Activated CD4-positive, alpha-beta T cell treated with anti-CD3 and anti-CD28 coated beads for 24 hours (primary cell): ENCODE results near the gene ULK3.

Experiments
- DNase-seq, 2 donors: peaks; one replicate each; pipeline ENCODE4 v3.0.0-alpha.2; 2020; ENCODE audit warnings: low read depth in 2 of 2

Gene ULK3

GRCh38 chr15:74868059-74868458 is 25.1 kb upstream of the ULK3 start:
- no peak for DNase-seq

GRCh38 chr15:74867466-74868038 is 24.6 kb upstream of the ULK3 start:
- DNase-seq: no peak

- DNase-seq: no peak
Observed at GRCh38 chr15:74866090-74866489, 23.1 kb upstream of the ULK3 start.

DNA sequence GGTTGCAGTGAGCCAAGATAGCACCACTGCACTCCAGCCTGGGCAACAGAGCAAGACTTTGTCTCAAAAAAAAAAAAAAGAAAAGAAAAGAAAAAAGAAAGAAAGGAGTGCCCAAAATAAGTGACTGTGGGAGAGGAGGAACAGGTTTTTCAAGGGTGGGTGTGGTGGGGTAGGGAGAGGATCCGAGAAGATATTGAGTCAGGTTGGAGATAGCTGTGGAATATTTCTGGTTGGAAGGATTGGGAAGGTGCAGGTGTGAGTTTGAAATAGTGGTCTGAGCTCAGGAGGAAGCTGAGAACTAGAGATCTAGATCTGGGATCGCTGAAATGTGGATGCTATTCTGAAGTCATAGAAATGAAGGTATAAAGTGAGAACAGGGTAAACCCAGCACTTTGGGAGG is 22.4 kb upstream of the ULK3 start:
- no peak for DNase-seq

- DNase-seq: no peak
Observed at GRCh38 chr15:74864296-74864695, 21.3 kb upstream of the ULK3 start.

DNA sequence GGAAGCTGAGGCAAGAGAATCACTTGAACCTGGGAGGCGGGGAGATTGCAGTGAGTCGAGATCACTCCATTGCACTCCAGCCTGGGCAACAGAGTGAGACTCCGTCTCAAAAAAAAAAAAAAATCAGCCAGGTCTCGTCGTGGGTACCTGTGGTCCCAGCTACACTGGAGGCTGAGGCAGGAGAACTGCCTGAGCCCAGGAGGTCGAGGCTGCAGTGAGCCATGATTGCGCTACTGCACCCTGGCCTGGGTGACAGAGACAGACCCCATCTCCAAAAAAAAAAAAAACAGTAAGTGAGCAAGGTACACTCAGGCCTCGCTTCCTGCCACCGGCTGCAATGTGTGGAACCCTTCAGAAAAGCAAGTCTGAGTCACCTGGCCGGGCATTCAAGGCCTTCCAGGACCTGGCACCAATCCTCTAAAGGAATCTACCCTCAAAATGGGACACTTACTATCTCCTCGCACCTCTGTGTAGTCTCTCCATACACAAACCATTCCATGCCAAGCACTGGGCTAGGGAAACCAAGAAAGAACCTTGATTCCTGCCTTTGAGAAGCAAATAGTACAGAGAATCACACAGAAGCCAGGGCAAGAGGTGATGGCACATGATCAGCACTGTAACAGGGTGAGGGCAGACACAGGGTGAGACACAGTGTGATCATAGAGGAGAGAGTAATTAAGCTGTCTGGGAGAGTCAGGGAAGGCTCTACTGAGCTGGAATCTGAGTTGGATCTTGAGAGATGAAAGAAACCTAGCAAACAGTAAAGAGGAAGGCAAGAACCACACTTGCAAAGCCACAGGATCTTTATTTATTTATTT is 20.5 kb upstream of the ULK3 start:
- no peak for DNase-seq

GRCh38 chr15:74858369-74858740 is 15.4 kb upstream of the ULK3 start:
- DNase-seq: no peak

GRCh38 chr15:74857671-74858368 is 14.9 kb upstream of the ULK3 start:
- no peak for DNase-seq

DNA sequence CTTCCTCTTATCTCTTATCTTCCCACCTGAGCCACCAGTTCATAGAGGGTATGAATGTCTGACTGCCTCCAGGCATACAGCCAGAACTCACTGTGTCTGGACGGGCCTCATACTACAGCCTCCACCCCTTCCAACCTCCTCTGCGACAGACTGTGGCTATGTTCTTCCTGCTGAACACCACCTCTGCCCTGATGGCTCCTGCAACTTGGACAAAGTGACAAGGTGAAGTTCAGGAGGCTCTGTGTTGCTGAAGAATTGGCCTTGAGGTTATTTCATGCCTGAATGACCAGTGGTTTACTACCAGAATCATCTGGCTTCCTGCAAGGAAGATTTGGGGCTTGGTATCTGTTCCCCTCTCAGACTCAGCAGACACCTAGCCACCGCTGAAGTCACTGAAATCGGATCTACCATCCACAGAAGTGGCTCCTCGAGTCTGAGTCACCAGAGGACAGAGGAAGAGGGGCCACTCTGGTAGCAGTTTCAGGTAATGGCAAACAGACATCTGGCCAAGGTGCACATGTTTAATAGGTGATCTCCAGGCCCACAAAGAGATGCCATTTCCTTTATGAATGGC is 14.2 kb upstream of the ULK3 start:
- no peak for DNase-seq

DNA sequence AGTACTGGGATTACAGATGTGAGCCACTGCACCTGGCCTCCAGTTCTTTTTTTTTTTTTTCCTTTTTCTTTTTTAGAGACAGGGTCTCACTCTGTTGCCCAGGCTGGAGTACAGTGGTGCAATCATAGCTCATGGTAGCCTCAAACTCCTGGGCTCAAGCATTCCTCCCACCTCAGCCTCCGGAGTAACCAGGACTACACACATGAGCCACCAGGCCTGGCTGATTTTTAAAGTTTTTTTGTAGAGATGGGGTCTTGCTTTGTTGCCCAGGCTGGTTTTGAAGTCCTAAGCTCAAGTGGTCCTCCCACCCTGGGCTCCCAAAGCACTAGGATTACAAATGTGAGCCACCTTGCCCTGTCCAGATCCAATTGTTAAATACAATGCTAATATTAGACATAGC is 13.6 kb upstream of the ULK3 start:
- DNase-seq: no peak

DNA sequence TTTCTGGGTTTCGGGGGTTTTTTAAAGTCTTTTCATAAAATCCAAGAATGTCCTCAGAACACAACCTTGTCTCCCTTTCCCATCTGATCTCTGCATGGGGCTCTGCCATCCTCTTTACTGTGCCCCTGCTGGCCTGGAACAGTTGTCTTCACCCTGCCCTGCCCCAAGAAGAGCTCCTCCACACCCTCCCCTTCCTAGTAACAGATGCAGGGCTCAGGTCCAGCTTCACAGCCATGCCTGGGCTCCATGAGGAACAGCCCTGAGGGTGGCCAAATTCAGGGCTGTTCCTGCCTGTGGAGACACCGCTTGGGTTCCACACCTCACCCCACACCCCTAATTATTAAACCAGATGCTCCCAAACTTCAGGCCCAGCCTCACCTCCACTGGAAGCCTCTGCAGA is 12.9 kb upstream of the ULK3 start:
- DNase-seq: no peak

GRCh38 chr15:74854453-74855022 is 11.6 kb upstream of the ULK3 start:
- DNase-seq: no peak

DNA sequence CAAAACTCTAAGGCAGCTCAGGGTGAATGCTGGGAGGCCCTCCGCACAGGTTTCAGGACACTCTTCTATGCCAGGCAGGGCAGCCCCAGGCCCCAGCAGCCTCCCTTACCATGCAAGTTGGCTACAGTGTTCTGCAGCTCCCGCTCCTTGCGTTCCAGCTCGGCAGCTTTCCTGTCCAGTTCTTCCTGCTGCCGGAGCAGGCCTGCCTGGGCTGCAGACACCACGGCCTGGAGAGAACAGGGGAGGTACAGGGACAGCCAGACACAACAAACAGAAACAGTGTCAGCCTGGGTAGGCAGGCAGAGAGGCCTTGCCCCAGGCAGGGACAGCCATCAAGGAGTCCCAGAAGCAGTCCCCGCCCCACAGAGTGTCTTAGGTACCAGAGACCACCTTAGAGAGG is 9.0 kb upstream of the ULK3 start:
- no peak for DNase-seq

DNA sequence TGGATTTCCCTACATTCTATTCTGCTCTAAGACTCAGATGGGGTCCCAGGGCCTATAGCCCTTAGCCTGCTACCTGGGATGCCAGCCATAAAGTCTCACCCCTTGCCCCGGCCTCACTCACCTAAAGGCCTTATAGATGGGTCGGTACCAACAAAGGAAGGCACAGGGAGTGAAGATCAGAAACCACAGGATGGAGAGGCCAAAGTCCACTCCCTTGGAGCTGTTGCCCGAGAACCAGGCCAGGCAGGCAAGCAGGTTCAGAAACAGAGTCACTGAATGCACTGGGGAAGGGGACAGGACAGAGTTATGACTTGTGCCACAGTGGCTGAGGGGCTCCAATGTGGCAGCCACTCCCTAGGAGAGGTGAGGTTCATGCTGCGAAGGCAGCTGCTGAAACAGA is 7.4 kb upstream of the ULK3 start:
- DNase-seq: no peak

DNA sequence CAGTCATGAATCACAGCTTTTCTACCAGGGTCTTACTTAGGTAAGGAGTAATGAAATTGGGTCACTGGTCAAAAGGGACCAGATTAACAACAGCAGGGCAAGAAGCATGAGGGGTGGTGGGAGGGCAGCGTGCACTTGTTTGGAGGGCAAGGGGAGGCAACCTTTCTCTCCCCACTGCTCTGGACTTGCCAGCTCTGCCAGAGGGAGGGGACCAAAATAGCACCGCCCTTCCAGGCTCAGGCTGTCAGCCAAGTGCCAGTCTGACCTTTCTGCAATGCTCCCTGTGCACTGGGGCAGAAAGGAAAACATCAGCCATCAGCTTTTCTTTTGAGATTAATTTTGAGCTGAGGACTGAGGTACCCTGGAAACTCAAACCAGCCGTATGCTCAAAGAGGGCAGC is 4.5 kb upstream of the ULK3 start:
- DNase-seq: no peak

GRCh38 chr15:74845581-74845980 is 2.6 kb upstream of the ULK3 start:
- DNase-seq: no peak

GRCh38 chr15:74845208-74845568 is 2.2 kb upstream of the ULK3 start:
- DNase-seq: peak; percentile 37

DNA sequence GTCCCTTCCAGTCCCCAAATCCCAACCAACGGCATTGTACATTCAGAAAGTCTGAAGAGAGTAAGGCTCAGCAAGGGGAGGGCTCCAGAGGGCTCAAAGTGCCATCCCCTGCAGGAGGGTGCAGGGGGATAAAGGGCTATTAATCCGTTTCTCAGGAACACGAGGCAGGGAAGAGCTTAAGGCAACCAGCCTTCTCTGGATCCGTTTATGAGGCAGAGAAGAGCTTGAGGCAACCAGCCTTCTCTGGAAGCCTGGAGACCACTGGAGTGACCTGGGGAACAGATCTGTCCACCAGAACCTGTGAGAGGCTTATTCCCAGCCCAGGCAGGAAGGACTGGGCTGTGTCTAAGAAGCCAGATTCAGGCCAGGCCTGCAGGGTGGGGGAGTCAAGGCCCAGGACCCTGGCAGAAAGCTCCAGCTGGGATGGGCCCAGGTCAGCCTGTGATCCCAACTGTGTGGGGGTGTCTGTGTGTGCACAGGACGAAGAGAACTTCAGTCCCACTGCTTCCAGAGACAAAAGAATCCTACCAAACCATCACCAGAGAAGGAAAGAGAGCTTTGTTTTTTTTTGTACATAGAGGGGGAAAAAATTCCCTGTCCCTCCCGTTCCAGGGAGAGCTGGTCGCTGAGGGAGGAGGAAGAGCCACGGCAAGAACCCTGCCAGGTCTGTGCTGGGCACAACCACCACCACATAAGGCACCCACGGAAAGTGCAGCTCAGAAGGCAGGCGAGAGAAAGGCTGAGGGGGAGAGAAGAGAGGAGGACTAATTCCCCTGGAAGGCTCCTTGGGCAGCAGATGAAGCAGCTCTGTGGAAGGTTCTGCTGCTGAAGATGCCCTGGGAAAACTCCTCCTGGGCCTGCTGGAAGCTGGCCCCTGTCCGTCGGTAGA is 1.6 kb upstream of the ULK3 start:
- no peak for DNase-seq

GRCh38 chr15:74843891-74844299 is 939 bp upstream of the ULK3 start:
- DNase-seq: no peak

DNA sequence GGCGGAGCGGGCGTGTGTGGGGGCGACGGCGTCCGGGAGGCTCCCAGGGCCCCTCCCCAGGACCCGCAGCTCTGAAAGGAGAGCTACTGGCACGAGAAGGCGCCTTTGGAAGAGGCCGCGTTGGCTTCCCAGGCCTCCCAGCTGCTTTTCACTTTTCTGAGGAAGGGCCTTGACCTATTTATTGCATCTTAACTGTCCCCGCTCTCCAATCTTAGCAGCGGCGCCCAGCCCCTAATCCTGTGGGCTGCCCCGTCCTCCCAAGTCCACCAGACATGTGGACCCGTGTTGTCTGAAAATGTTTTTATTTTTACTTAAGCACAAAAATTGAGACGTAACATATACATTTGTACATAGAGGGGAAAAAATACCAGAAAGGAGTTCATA is 481 bp upstream of the ULK3 start:
- DNase-seq: no peak

GRCh38 chr15:74841891-74842373 is 1.0 kb downstream of the ULK3 start:
- no peak for DNase-seq
